ENCODE results near the gene TACO1.

TACO1 gene

DNA sequence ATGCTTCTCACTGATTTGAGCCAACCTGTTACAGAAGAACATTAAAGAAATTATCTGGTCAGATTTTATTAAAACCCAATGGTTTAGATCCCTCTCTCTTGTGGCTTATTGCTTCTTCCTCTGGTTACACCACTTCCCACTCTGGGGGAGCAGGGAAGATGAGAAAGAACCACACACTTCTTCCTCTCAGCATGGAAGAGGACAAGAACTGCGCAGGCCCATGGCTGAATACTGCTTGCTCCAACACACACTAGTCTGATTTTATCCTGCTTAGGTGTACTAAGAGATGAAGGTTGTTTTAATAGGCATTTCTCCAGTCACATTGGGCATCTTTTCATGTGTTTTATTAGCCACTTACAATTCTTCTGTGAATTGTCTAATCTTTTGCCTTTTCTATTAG is 49.1 kb downstream of the TACO1 start:
- H3K36me3 ChIP-seq (replicated peaks; ENCODE audit: low read depth, low read length), result peaks cover 16% of the 10 kb centered on the region

DNA sequence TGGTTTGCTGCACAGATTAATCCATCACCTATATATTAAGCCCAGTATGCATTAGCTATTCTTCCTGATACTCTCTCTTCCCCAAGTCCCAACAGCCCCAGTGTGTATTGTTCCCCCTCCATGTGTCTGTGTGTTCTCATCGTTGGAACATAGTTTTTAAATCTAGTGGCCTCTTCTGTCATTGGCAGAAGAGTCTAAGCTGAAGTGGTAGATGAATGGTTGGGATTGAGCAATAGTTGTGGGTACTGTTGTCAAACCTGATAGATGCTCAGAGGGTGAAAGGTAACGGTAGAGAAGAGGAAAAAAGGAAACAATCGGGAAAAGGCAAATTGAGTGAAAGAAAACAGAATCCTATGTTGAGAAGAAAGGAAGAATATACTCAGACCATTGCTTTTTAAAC is 51.4 kb downstream of the TACO1 start:
- Histone ChIP-seq H3K79me2 (ENCODE audit: low read length) (no peaks in the 10 kb centered on the region), H3K27me3 (ENCODE audit: low read depth, low read length) (no peaks in the 10 kb centered on the region), H3K36me3 (replicated peaks; ENCODE audit: low read depth, low read length) (peaks cover 11% of the 10 kb centered on the region), H3K4me3 (ENCODE audit: low read length) (no peak overlapping the region), H3K9ac (ENCODE audit: low read length) (no peak overlapping the region), H3K4me1 (ENCODE audit: low read length) (peaks cover 6% of the 10 kb centered on the region; the same call in 1 of the 2 replicates), H2AFZ (ENCODE audit: low read depth, low read length) (no peak overlapping the region), H3K4me2 (ENCODE audit: low read length) (no peak overlapping the region), H3K27ac (ENCODE audit: low read length) (no peak overlapping the region), H4K20me1 (ENCODE audit: insufficient read depth, low read length) (no peaks in the 10 kb centered on the region), H3K9me3 (ENCODE audit: insufficient read depth, low read length) (no peaks in the 10 kb centered on the region)
- TF ChIP-seq CTCF (IDR thresholded peaks at IDR 0.05; ENCODE audit: low read depth, low read length) (no peak), EZH2phosphoT487 (IDR thresholded peaks at IDR 0.05; ENCODE audit: low read depth) (no peak)

More for the DNA sequence above, 49.1 kb downstream of the TACO1 start:
- Histone ChIP-seq H4K20me1 (ENCODE audit: insufficient read depth, low read length) (no peaks in the 10 kb centered on the region), H3K79me2 (ENCODE audit: low read length) (no peaks in the 10 kb centered on the region), H3K9me3 (ENCODE audit: insufficient read depth, low read length) (no peaks in the 10 kb centered on the region), H3K27me3 (ENCODE audit: low read depth, low read length) (no peaks in the 10 kb centered on the region), H2AFZ (ENCODE audit: low read depth, low read length) (no peak overlapping the region), H3K4me3 (ENCODE audit: low read length) (no peak overlapping the region), H3K4me2 (ENCODE audit: low read length) (no peak overlapping the region), H3K9ac (ENCODE audit: low read length) (no peak overlapping the region), H3K4me1 (ENCODE audit: low read length) (peaks cover 28% of the 10 kb centered on the region), H3K27ac (ENCODE audit: low read length) (no peak overlapping the region)
- TF ChIP-seq EZH2phosphoT487 (IDR thresholded peaks at IDR 0.05; ENCODE audit: low read depth) (no peak), CTCF (IDR thresholded peaks at IDR 0.05; ENCODE audit: low read depth, low read length) (no peak)

DNA sequence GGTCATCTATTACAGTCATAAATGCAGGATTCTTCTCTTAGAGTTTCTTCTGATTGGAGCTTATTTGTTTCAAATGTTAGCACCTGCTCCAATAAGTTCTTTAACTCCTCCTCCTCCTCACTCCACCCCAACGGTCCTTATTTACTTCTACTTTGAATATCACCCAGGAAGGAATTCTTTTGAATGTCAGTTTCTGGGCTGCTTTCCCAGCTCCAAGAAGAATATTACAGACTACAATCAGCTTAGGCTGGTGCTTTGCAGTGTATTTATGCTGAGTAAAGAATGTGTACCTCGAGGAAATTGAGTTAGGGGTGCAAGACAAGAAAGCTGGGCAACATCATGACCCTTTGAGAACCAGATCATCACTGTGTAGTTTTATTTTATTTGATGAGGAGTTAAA is 52.4 kb downstream of the TACO1 start:
- TF ChIP-seq CTCF (IDR thresholded peaks at IDR 0.05; ENCODE audit: low read depth, low read length), result no peak
- no peak for TF ChIP-seq EZH2phosphoT487 (IDR thresholded peaks at IDR 0.05; ENCODE audit: low read depth)
- Histone ChIP-seq H3K36me3 (replicated peaks; ENCODE audit: low read depth, low read length) (peaks cover 7% of the 10 kb centered on the region), H3K4me2 (ENCODE audit: low read length) (no peak overlapping the region), H2AFZ (ENCODE audit: low read depth, low read length) (no peak overlapping the region), H3K9me3 (ENCODE audit: insufficient read depth, low read length) (no peaks in the 10 kb centered on the region), H3K27me3 (ENCODE audit: low read depth, low read length) (no peaks in the 10 kb centered on the region), H3K9ac (ENCODE audit: low read length) (no peak overlapping the region), H3K4me1 (ENCODE audit: low read length) (peaks cover 6% of the 10 kb centered on the region; the same call in 1 of the 2 replicates), H3K27ac (ENCODE audit: low read length) (no peak overlapping the region), H3K79me2 (ENCODE audit: low read length) (no peaks in the 10 kb centered on the region), H3K4me3 (ENCODE audit: low read length) (no peak overlapping the region), H4K20me1 (ENCODE audit: insufficient read depth, low read length) (no peaks in the 10 kb centered on the region)

- no peak overlapping the region for H3K4me2 ChIP-seq (ENCODE audit: low read length)
- H3K27ac ChIP-seq (ENCODE audit: low read length), result no peak overlapping the region
- no peak for TF ChIP-seq CTCF (IDR thresholded peaks at IDR 0.05; ENCODE audit: low read depth, low read length)
- TF ChIP-seq EZH2phosphoT487 (IDR thresholded peaks at IDR 0.05; ENCODE audit: low read depth), result no peak
- no peak overlapping the region for H3K4me3 ChIP-seq (ENCODE audit: low read length)
- H3K4me1 ChIP-seq (ENCODE audit: low read length), result no peaks in the 10 kb centered on the region
- H2AFZ ChIP-seq (ENCODE audit: low read depth, low read length), result no peak overlapping the region
- no peak overlapping the region for H3K9ac ChIP-seq (ENCODE audit: low read length)
- H3K79me2 ChIP-seq (ENCODE audit: low read length), result no peaks in the 10 kb centered on the region
- peaks cover 7% of the 10 kb centered on the region for H3K36me3 ChIP-seq (replicated peaks; ENCODE audit: low read depth, low read length)
- no peaks in the 10 kb centered on the region for H3K9me3 ChIP-seq (ENCODE audit: insufficient read depth, low read length)
- no peaks in the 10 kb centered on the region for H3K27me3 ChIP-seq (ENCODE audit: low read depth, low read length)
- no peaks in the 10 kb centered on the region for H4K20me1 ChIP-seq (ENCODE audit: insufficient read depth, low read length)
Measured at GRCh38 chr17:63657786-63658185, 57.1 kb downstream of the TACO1 start.
